NCI-H524 treated with DMSO at 0.1 percent for 48 hours (cell line): Measurements from ENCODE around the gene NELL2.

Source experiments
- DNase-seq: peaks from one replicate; lab custom pipeline; 2025; lab: John Stamatoyannopoulos, UW

NELL2 gene

DNA sequence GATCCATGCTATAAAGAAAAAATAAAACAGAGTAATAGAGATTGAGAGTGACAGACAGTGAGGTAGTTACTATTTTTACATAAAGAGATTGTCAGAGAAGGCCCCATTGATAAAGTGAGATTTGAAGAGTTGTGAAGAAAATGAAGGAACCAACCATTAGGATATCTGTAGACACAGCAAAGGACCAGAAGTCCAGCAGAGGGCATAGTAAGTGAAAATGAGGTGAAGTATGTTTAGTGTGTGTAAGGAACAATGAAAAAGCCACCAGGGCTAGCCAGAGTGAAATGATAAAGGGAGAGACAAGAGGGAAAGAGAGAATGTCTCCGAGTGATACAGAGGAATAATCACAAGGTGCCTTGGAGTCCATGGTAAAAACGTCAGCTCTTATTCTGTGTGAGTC, 411.0 kb downstream of the NELL2 start:
- no peak for DNase-seq

DNA sequence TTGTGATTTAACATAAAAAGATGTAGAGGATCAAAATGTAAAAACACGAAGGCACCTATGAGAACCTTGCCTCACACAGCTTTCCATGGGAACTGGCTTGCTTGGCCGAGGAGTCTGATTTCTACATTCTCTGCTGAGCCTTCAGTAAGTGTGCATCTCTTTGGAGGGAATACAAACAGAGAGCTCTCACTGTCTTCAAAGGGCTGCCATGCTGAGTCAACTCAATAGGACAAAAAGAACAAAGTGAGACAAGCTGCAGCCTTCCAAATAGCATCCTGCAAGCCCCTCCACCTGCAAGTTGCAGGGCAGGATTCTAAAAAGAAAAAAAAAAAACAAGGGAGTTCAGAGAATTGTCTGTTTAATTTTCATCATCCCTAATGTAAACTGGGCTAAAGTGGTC, 411.9 kb downstream of the NELL2 start:
- no peak for DNase-seq

DNA sequence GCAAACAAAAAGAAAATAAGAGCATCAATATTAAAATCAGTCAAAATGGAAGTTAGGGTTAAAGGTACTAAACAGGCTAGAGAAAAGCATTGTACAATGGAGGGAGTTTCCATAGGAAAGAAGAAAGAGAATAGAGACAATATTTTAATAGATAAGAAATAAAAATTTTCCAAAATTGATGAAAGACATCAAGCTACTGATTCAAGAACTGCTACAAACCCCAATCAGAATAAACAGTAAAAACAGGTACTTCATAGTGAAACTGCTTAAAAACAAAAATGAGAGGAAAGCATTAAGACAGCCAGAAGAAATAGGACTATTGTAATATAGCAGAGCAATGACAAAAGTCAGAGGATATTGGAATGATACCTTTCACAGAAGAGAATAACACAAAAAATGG, 413.4 kb downstream of the NELL2 start:
- DNase-seq, result no peak

DNA sequence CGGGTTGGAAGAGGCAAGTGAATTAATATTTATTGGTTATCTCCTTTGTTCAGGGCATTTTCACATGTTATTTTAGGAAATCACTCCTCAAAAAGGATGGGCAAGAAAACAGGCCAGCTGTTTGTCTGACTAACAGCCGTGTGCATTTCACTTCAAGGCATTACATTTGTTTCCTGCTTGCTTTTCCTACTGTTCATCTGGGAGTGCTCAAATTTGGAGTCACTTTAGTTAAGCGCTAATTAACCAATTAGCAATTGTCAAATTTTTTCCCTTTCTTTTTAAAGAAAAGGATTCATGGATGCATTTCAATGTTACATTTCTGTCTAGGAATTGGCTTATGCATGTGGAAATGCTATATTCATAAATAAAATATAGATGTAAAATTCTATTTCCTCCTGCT, 415.9 kb downstream of the NELL2 start:
- no peak for DNase-seq

DNA sequence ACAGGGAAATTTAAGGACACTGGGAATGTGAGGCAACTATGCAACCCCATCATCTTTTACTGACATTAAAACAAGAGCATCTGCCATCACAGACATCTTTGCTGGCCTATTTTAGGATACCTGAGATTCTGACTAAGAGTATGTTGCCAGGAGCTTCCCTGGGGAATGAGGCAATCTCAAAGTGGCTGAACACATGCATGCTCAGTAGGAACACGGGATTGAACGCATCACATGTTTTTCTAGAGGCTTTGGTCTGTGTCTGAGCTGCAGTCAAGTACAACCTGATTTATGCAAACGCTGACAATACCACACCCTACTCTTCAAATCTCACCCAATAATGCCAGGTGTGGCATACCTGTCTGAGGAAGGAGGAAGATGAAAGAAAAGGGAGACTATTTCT, 416.5 kb downstream of the NELL2 start:
- DNase-seq, result no peak
